Measurements from ENCODE around the gene USP37. TPM values are rescaled to one million over a fixed set of nuclear protein-coding genes. Genes with fewer than 3 reads are reported as not detected.

The USP37 gene
- total RNA-seq, 1 experiment from 2014 or later = 23.5 TPM

DNA sequence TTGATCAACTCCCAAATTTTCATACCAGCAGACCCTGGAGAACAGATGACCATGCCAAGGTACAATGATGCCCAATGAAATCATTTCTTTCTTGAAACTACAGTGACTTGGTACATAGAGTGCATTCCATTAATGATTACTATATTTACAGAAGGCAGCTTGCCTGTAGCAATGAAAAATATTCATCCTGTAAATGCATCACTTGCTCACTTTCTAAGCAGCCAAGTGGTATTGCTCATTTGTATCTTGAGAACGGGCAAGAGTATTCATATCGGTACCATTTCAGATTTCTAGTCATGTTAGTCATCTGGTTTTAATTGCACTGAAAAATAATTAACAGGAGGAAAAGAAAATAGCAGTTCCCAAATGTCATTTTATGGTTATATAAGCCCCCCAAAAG lies 89.6 kb downstream of the USP37 start (continued):
- TF ChIP-seq TCF7L2 (IDR thresholded peaks at IDR 0.05; ENCODE audit: borderline replicate concordance, extremely low read depth, insufficient read depth, insufficient read length) = no peak
- no peak for TF ChIP-seq ZBTB33 (IDR thresholded peaks at IDR 0.05; ENCODE audit: extremely low read depth, insufficient replicate concordance, low read length)
- TF ChIP-seq POLR2A (IDR thresholded peaks at IDR 0.05; ENCODE audit: borderline replicate concordance, extremely low read depth, insufficient read depth, insufficient read length) = no peak
- TF ChIP-seq SRF (IDR thresholded peaks at IDR 0.05; ENCODE audit: low read depth) = no peak
- TF ChIP-seq SP1 (IDR thresholded peaks at IDR 0.05; ENCODE audit: low read depth) = no peak
- no peak for TF ChIP-seq RAD21 (IDR thresholded peaks at IDR 0.05; ENCODE audit: low read depth)
- TF ChIP-seq, protein P1, sequence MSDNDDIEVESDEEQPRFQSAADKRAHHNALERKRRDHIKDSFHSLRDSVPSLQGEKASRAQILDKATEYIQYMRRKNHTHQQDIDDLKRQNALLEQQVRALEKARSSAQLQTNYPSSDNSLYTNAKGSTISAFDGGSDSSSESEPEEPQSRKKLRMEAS (IDR thresholded peaks at IDR 0.05) = no peak
- TF ChIP-seq ELF1 (IDR thresholded peaks at IDR 0.05; ENCODE audit: borderline replicate concordance, low read depth) = no peak
- no peak for TF ChIP-seq POLR2AphosphoS5 (IDR thresholded peaks at IDR 0.05; ENCODE audit: low read depth, low read length)
- no peak for TF ChIP-seq SIN3A (IDR thresholded peaks at IDR 0.05; ENCODE audit: low read depth)

DNA sequence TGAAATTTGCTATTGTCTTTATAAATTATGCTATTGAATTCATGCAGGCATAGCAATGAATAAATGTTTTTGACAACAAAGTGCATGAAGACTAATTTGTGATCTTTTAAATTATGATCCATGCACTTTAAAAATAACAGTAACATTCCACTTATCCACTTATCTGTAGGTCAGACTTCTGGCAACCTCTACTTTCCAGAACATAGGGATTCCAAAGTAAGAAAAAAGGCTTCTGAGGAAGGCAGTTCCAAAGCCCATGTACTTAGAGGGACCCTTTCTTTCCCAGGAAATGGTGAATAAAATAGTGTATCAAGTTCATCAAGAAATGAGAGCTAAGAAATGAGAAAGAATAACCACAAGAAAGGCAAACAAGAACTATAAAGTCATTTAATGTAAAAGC lies 90.9 kb downstream of the USP37 start:
- ATAC-seq = no peak
- Histone ChIP-seq H3K36me3 (ENCODE audit: control insufficient read depth in 1 of 2, insufficient read depth in 2 of 2, low read length in 2 of 2) (peaks cover 21 to 27% of the 10 kb centered on the region in 2 experiments), H3K9me2 (ENCODE audit: insufficient read depth) (no peaks in the 10 kb centered on the region), H3K27ac (ENCODE audit: low read depth, low read length) (no peak overlapping the region), H3K4me3 (replicated peaks in 1 of 2; ENCODE audit: low read depth in 1 of 2, low read length in 2 of 2) (no peak overlapping the region), H2AFZ (ENCODE audit: low read depth, low read length, poor library complexity, severe bottlenecking) (no peak overlapping the region), H3K79me2 (ENCODE audit: insufficient read depth, low read length) (no peaks in the 10 kb centered on the region), H3K9me3 (ENCODE audit: control insufficient read depth in 1 of 2, insufficient read depth in 1 of 2, low read depth in 1 of 2, low read length in 2 of 2) (no peaks in the 10 kb centered on the region), H3K4me2 (ENCODE audit: low read length) (no peak overlapping the region), H3K4me1 (ENCODE audit: control insufficient read depth in 1 of 2, insufficient read depth in 2 of 2, low read length in 2 of 2) (no peaks in the 10 kb centered on the region), H4K20me1 (ENCODE audit: insufficient read depth) (no peaks in the 10 kb centered on the region), H3K27me3 (ENCODE audit: insufficient read depth, low read length) (no peaks in the 10 kb centered on the region), H3K9ac (ENCODE audit: low read length) (no peak overlapping the region)
- no TSS peak for BruUV-seq (replicated peaks)
- intact Hi-C loops (cut with micrococcal nuclease) = no loop called here
- POLR2A ChIA-PET = no interaction called here
- no peak for DNase-seq (ENCODE audit: low read depth, low spot score)
- CTCF ChIA-PET = interaction anchor here (2.0 kb wide), 1 partner anchor 11 kb away, joined by 9 read pairs; no protein-coding TSS in a partner anchor
- RAD21 ChIA-PET (ENCODE audit: low non-redundant PET in 1 of 2, low total read pairs in 2 of 2, uncharacterized antibody in 2 of 2, unreplicated experiment in 2 of 2) = no interaction called here
- no peak for TF ChIP-seq ZFX (IDR thresholded peaks at IDR 0.05)
- no peak for TF ChIP-seq EZH2phosphoT487 (IDR thresholded peaks at IDR 0.05; ENCODE audit: borderline replicate concordance)
- TF ChIP-seq EGR1 (IDR thresholded peaks at IDR 0.05; ENCODE audit: low read depth) = no peak
- TF ChIP-seq POLR2A (IDR thresholded peaks at IDR 0.05; ENCODE audit: borderline replicate concordance, extremely low read depth, insufficient read depth, insufficient read length) = no peak
- no peak for TF ChIP-seq SRF (IDR thresholded peaks at IDR 0.05; ENCODE audit: low read depth)
- no peak for TF ChIP-seq SP1 (IDR thresholded peaks at IDR 0.05; ENCODE audit: low read depth)
- TF ChIP-seq EZH2 (IDR thresholded peaks at IDR 0.05) = no peak
- TF ChIP-seq RAD21 (IDR thresholded peaks at IDR 0.05; ENCODE audit: low read depth) = no peak
- TF ChIP-seq ELF1 (IDR thresholded peaks at IDR 0.05; ENCODE audit: borderline replicate concordance, low read depth) = no peak
- no peak for TF ChIP-seq ZNF274 (IDR thresholded peaks at IDR 0.05; ENCODE audit: low read depth, low read length)
- no peak for TF ChIP-seq ATF3 (IDR thresholded peaks at IDR 0.05)
- TF ChIP-seq, protein P1 (IDR thresholded peaks at IDR 0.05) = no peak
- TF ChIP-seq FOSL1 (IDR thresholded peaks at IDR 0.05; ENCODE audit: low read depth) = no peak
- TF ChIP-seq CEBPB (IDR thresholded peaks at IDR 0.05; ENCODE audit: low read depth) = no peak
- TF ChIP-seq, protein P2, sequence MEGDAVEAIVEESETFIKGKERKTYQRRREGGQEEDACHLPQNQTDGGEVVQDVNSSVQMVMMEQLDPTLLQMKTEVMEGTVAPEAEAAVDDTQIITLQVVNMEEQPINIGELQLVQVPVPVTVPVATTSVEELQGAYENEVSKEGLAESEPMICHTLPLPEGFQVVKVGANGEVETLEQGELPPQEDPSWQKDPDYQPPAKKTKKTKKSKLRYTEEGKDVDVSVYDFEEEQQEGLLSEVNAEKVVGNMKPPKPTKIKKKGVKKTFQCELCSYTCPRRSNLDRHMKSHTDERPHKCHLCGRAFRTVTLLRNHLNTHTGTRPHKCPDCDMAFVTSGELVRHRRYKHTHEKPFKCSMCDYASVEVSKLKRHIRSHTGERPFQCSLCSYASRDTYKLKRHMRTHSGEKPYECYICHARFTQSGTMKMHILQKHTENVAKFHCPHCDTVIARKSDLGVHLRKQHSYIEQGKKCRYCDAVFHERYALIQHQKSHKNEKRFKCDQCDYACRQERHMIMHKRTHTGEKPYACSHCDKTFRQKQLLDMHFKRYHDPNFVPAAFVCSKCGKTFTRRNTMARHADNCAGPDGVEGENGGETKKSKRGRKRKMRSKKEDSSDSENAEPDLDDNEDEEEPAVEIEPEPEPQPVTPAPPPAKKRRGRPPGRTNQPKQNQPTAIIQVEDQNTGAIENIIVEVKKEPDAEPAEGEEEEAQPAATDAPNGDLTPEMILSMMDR (IDR thresholded peaks at IDR 0.05 in 2 of 3, conservative IDR thresholded peaks at IDR 0.05 in 1 of 3; ENCODE audit: borderline replicate concordance in 1 of 3, insufficient read depth in 1 of 3, low read depth in 2 of 3, low read length in 2 of 3) = no peak
- no peak for TF ChIP-seq CBX3 (IDR thresholded peaks at IDR 0.05; ENCODE audit: low read depth)

All from HCT116 (cell line).